CD4-positive, alpha-beta T cell (primary cell): ENCODE results near the gene ISCU. TPM values are rescaled to one million over a fixed set of nuclear protein-coding genes. Genes with fewer than 3 reads are reported as not detected.
A peak's percentile ranks its signal among the peaks of the same experiment; 100 is the strongest.

Experiments
- ATAC-seq: fragments of 200-7000 bp; cut with Tn5 transposase; one replicate; pipeline ENCODE4 v1.10.0; 2022; ENCODE audit warnings: mild to moderate bottlenecking; ENCODE audit not compliant: poor library complexity
- CTCF ChIA-PET: fragments of 350-600 bp; sonication (Branson Sonifier 250); formaldehyde crosslinking; loops from one replicate; lab custom pipeline; 2021; ENCODE audit warnings: antibody characterized with exemption, inconsistent platforms; lab: Charles Lee
- POLR2A ChIA-PET: fragments of 350-600 bp; sonication (Branson Sonifier 250); formaldehyde crosslinking; loops from one replicate; lab custom pipeline; 2021; ENCODE audit warnings: antibody characterized with exemption, inconsistent platforms; lab: Charles Lee
- DNase-seq, 14 experiments: peaks; one replicate each; pipeline ENCODE4 v3.0.0-alpha.2; 2013 to 2020; ENCODE audit warnings: mixed read lengths in 2 of 14
- H3K27ac ChIP-seq, 2 donors: one replicate each; pipeline versions ENCODE4 v1.5.1 to v1.7.0; 2013; ENCODE audit warnings: low read length in 2 of 2, low read depth in 1 of 2, mild to moderate bottlenecking in 1 of 2
- H3K27me3 ChIP-seq, 2 experiments: 1 replicate in 1 of 2; 2 replicates in 1 of 2; pipeline versions ENCODE4 v1.6.1 to v1.7.0; 2013; ENCODE audit warnings: low read length in 2 of 2, control low read depth in 1 of 2, mild to moderate bottlenecking in 1 of 2, moderate library complexity in 1 of 2; ENCODE audit not compliant: insufficient read depth in 2 of 2, control insufficient read depth in 1 of 2
- H3K36me3 ChIP-seq: one replicate; pipeline ENCODE4 v1.6.1; 2013; ENCODE audit warnings: low read length, control low read depth; ENCODE audit not compliant: insufficient read depth
- H3K4me1 ChIP-seq: one replicate; pipeline ENCODE4 v1.6.1; 2013; ENCODE audit warnings: low read length, control low read depth; ENCODE audit not compliant: insufficient read depth
- H3K4me3 ChIP-seq: one replicate; pipeline ENCODE4 v1.5.1; 2013; ENCODE audit warnings: mild to moderate bottlenecking, low read length, moderate library complexity
- H3K9me3 ChIP-seq, 2 experiments: 1 replicate in 1 of 2; 2 replicates in 1 of 2; pipeline versions ENCODE4 v1.6.1 to v1.7.0; 2013; ENCODE audit warnings: low read length in 2 of 2, mild to moderate bottlenecking in 2 of 2, control low read depth in 1 of 2, moderate library complexity in 1 of 2; ENCODE audit not compliant: control insufficient read depth in 1 of 2, insufficient read depth in 1 of 2
- H3K27ac Mint-ChIP-seq: one replicate; pipeline ENCODE4 v1.8.0; 2020; ENCODE audit warnings: mixed read lengths
- H3K27me3 Mint-ChIP-seq: one replicate; pipeline ENCODE4 v1.8.0; 2021; ENCODE audit warnings: mixed read lengths
- H3K36me3 Mint-ChIP-seq: one replicate; pipeline ENCODE4 v1.8.0; 2021; ENCODE audit warnings: low read depth, mixed read lengths
- H3K4me1 Mint-ChIP-seq: one replicate; pipeline ENCODE4 v1.8.0; 2021; ENCODE audit warnings: low read depth, mixed read lengths
- H3K4me3 Mint-ChIP-seq: one replicate; pipeline ENCODE4 v1.8.0; 2020; ENCODE audit warnings: mild to moderate bottlenecking, mixed read lengths
- H3K9me3 Mint-ChIP-seq: one replicate; pipeline ENCODE4 v1.8.0; 2020; ENCODE audit warnings: mixed read lengths
- CTCF ChIP-seq: fragments of 200-600 bp; IDR thresholded peaks from one replicate; pipeline ENCODE4 v1.8.0; 2022; ENCODE audit warnings: antibody characterized with exemption, mild to moderate bottlenecking
- intact Hi-C, 2 experiments: fragments of 100-400 bp; cut with DNase I in 1 of 2; cut with micrococcal nuclease in 1 of 2; formaldehyde crosslinking; loops; one replicate each; pipeline versions ENCODE4 v1.15.1 to v1.9.0; 2023 to 2025; cut with DNase I, micrococcal nuclease
- total RNA-seq, 174 experiments: library from RNA in 2 of 174; stranded (reverse) in 2 of 174; gene quantifications; one replicate each; pipeline ENCODE4 v1.2.3 and lab custom pipeline; 2021 to 2026

The ISCU gene
- total RNA-seq, 2 experiments from 2014 or later: 269 to 270 TPM

GRCh38 chr12:108564724-108565123 lies 2.3 kb downstream of the ISCU start:
- peak overlapping the region; percentile 96 for H3K27ac Mint-ChIP-seq
- peaks cover 49% of the 10 kb centered on the region for H3K36me3 ChIP-seq
- no peak overlapping the region for H3K4me3 ChIP-seq
- peaks cover 87% of the 10 kb centered on the region for H3K36me3 Mint-ChIP-seq
- no peaks in the 10 kb centered on the region for H3K27me3 Mint-ChIP-seq
- POLR2A ChIA-PET: interaction anchor here (1.5 to 8.0 kb wide), 3 partner anchors 52 to 238 kb away, joined by 5 to 164 read pairs (median 36); partner anchors contain the start of gene SELPLG
- ATAC-seq (no peak), DNase-seq (no peak)
- intact Hi-C loops: loop anchor here (2.0 to 5.0 kb wide), 9 partner anchors 47 to 877 kb away; partner anchors contain the start of genes ALKBH2 (in 2 of the 2), CORO1C (in 2 of the 2), FICD (in 1 of the 2) and PRDM4 (in 1 of the 2)
- H3K27me3 ChIP-seq: no peaks in the 10 kb centered on the region
- no peak overlapping the region for H3K27ac ChIP-seq
- peaks cover 78% of the 10 kb centered on the region for H3K4me1 Mint-ChIP-seq
- no peaks in the 10 kb centered on the region for H3K9me3 ChIP-seq
- H3K4me1 ChIP-seq: peaks cover 62% of the 10 kb centered on the region
- no peaks in the 10 kb centered on the region for H3K9me3 Mint-ChIP-seq
- TF ChIP-seq CTCF: no peak
- CTCF ChIA-PET: interaction anchor here (1.7 to 9.8 kb wide), 2 partner anchors 53 to 238 kb away, joined by 16 to 102 read pairs; no protein-coding TSS in a partner anchor
- no peak overlapping the region for H3K4me3 Mint-ChIP-seq

GRCh38 chr12:108565146-108565545 lies 2.8 kb downstream of the ISCU start:
- Histone ChIP-seq H3K9me3 (no peaks in the 10 kb centered on the region), H3K27me3 (no peaks in the 10 kb centered on the region), H3K27ac (no peak overlapping the region), H3K4me1 (peaks cover 62% of the 10 kb centered on the region), H3K4me3 (no peak overlapping the region), H3K36me3 (peaks cover 52% of the 10 kb centered on the region)
- no peaks in the 10 kb centered on the region for H3K9me3 Mint-ChIP-seq
- H3K4me3 Mint-ChIP-seq: no peak overlapping the region
- H3K27me3 Mint-ChIP-seq: no peaks in the 10 kb centered on the region
- peaks cover 85% of the 10 kb centered on the region for H3K36me3 Mint-ChIP-seq
- no peak for TF ChIP-seq CTCF
- H3K4me1 Mint-ChIP-seq: peaks cover 78% of the 10 kb centered on the region
- ATAC-seq (no peak), DNase-seq (no peak)
- ChIA-PET CTCF (interaction anchor here (1.7 to 9.8 kb wide), 3 partner anchors 52 to 239 kb away, joined by 10 to 102 read pairs (median 16); no protein-coding TSS in a partner anchor), POLR2A (interaction anchor here (1.5 to 8.0 kb wide), 3 partner anchors 52 to 238 kb away, joined by 5 to 164 read pairs (median 36); partner anchors contain the start of gene SELPLG)
- intact Hi-C loops: loop anchor here in 1 of 2 experiments (2.0 to 5.0 kb wide), 3 partner anchors 166 to 528 kb away; partner anchors contain the start of genes ALKBH2 and CORO1C
- peak overlapping the region; percentile 96 for H3K27ac Mint-ChIP-seq

- Mint-ChIP-seq H3K4me1 (peaks cover 81% of the 10 kb centered on the region), H3K4me3 (peak overlapping the region; percentile 28), H3K27me3 (no peaks in the 10 kb centered on the region), H3K36me3 (peaks cover 86% of the 10 kb centered on the region), H3K27ac (peak overlapping the region; percentile 90), H3K9me3 (no peaks in the 10 kb centered on the region)
- intact Hi-C loops: loop anchor here in 1 of 2 experiments (2.0 to 5.0 kb wide), 3 partner anchors 165 to 527 kb away; partner anchors contain the start of genes ALKBH2 and CORO1C
- ATAC-seq (no peak), DNase-seq (peak; percentile 27 to 86 (median 62))
- TF ChIP-seq CTCF: no peak
- no peaks in the 10 kb centered on the region for H3K9me3 ChIP-seq
- H3K36me3 ChIP-seq: peaks cover 52% of the 10 kb centered on the region
- CTCF ChIA-PET: interaction anchor here (1.7 to 9.8 kb wide), 3 partner anchors 51 to 238 kb away, joined by 3 to 102 read pairs (median 10); no protein-coding TSS in a partner anchor
- no peak overlapping the region for H3K4me3 ChIP-seq
- peaks cover 60% of the 10 kb centered on the region for H3K4me1 ChIP-seq
- no peaks in the 10 kb centered on the region for H3K27me3 ChIP-seq
- POLR2A ChIA-PET: interaction anchor here (0.6 to 8.0 kb wide), 3 partner anchors 45 to 67 kb away, joined by 3 to 164 read pairs (median 36); partner anchors contain the start of gene SELPLG
- peak overlapping the region in 1 of 2 donors; percentile 24 for H3K27ac ChIP-seq
Measured at GRCh38 chr12:108565976-108566375, 3.6 kb downstream of the ISCU start.
